CD4-positive, alpha-beta T cell treated with Interleukin-10 for 1 hour (primary cell): ENCODE measurements around the gene SHISA6.

Experiments
- DNase-seq: peaks from one replicate; pipeline ENCODE4 v3.0.0-alpha.2; 2020

SHISA6 gene

GRCh38 chr17:11240841-11241610 lies at the start of gene SHISA6:
Gene SHISA6, plus strand, starts transcription at chr17:11241213.
- no peak for DNase-seq

GRCh38 chr17:11195801-11196200 lies 45.2 kb upstream of the SHISA6 start:
- DNase-seq: no peak

DNA sequence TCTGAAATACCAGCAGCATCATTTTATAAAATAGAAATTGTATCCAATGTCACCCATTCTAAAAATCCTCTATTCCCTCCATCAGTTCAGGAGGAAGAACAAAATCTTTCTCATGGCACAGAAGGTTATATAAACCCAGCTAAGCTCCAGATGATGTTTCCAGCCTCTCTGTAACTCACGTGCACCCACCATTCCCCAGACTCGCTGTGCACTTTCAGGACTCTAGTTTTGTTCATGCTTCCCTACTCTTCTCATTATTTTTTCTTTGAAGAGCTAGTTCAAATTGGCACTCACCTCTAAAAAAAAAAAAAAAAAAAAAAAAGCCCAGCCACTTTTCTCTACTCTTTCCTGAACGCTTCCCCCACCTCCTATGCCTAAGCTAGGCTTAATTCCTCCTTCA lies 36.0 kb upstream of the SHISA6 start:
- no peak for DNase-seq

GRCh38 chr17:11205659-11206058 lies 35.4 kb upstream of the SHISA6 start:
- no peak for DNase-seq

DNA sequence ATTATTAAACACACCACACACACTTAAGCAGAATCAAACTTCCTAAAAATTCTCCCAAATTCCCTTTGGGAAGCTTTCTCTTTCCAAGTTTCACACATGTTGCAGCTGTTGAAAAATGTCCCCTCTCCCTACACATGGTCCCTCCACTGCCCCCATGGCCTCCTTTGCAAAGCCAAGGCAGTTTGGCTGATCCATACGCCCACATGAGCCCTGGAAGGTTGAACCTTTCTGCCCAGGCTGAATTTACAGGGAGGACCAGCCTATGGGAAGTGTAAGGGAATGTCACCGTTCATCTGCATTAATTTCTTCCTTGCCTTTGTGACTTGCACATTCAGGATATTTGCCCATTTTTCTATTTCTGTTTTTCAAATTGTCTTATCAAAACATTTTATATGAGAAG lies 31.1 kb upstream of the SHISA6 start:
- no peak for DNase-seq

DNA sequence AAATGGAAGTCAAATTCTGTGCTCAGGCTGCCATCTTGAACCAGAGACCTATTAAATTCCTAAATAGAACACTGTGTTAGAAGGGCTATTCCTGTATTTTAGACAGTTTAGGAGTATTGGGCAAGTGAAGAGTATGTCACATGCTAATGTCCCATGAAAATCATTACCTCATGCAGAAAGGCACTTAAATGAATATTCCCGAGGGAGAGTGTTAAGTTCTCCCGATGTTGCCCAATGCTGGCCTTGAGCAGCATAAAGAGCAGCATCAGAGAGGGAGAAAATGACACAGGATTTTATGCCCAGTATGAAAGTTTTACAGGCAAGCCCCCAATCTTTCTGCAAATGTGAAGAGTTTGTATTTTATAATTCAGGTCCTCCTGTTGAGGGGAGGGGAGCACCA lies 28.2 kb upstream of the SHISA6 start:
- no peak for DNase-seq

GRCh38 chr17:11216976-11217375 lies 24.0 kb upstream of the SHISA6 start:
- DNase-seq: no peak

GRCh38 chr17:11221196-11221595 lies 19.8 kb upstream of the SHISA6 start:
- DNase-seq: no peak

- no peak for DNase-seq
Measured at GRCh38 chr17:11221721-11222120, 19.3 kb upstream of the SHISA6 start.

GRCh38 chr17:11238705-11239104 lies 2.3 kb upstream of the SHISA6 start:
- no peak for DNase-seq

DNA sequence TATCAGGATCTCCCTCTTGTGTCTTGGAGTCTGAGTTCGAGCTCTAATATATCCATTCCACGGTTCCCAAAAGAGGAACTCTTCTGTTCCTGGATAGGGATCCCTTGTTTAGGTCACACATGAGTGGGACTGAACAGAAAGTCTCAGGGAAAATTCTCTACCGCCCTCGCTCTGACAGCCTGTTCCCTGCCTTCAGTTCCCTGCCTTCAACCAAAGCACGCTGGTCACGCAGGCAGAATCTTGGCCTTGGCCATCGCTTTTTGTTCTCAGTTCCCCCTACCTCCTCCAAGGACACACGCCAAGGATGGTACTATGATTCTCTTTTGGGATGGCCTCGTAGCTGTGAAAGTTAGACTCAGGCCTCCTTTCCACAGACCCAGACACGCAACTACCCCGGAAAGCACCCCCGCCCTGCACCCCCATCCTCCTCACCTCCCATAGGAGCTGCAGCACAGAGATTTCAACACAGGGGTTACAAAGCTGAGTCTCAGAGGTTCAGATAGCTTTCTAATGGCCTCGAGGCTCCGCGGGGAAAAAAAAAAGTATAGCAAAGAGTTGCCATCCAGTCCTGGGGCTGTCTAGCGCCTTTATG lies 1.5 kb upstream of the SHISA6 start:
- no peak for DNase-seq

DNA sequence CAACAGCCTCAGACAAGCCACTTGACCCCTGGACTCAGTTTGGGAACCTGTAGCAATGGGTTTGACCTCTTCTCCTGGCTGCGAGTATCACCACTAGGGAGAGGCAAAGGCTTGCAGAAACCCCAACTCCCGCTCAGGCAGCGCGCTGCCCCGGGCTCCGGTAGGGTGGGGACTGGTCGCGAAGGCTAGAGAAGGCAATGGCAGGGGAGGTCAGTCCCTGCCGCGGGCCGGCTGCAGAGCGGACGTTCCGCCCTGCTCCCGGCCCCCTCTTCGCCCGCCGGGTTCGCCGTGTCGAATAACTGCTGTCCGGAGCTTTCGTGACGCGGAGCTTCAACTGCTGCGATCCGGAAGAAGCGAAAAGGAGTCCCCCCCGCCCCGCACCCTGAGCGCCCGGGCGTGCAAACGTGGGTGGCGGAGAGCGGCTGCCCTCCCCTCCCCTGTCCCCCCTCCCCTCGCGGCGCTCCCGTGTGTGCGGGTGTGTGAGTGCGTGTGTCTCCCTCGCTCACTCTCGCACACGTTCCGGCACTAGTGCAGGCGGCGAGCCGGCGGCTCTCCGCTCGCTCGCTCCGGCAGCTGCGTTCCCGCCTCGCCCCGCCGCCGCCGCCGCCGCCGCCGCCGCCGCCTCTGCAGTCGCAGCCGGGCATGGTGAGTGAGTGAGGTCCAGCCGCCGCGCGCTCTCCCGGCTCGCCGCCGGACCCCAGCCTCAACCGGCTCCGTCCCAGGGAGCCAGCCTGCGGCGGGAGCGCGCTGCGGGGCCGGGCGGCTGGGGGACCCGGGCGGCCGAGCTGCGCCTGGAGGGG lies 772 bp upstream of the SHISA6 start:
- no peak for DNase-seq

DNA sequence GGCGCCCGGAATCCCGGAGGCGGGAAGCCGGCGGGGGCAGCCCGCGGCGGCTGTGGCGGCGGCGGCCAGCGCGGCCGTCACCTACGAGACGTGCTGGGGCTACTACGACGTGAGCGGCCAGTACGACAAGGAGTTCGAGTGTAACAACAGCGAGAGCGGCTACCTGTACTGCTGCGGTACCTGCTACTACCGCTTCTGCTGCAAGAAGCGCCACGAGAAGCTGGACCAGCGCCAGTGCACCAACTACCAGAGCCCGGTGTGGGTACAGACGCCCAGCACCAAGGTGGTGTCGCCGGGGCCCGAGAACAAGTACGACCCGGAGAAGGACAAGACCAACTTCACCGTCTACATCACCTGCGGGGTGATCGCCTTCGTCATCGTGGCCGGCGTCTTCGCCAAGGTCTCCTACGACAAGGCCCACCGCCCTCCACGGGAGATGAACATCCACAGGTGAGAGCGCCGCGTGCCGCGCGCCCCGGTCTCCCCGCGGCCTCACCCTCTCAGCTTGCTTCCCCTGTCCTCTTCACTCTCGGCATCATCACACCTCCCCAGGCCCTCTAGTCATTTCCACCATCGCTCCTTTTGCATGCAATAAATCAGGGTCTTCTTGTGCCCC lies 706 bp downstream of the SHISA6 start:
- no peak for DNase-seq

DNA sequence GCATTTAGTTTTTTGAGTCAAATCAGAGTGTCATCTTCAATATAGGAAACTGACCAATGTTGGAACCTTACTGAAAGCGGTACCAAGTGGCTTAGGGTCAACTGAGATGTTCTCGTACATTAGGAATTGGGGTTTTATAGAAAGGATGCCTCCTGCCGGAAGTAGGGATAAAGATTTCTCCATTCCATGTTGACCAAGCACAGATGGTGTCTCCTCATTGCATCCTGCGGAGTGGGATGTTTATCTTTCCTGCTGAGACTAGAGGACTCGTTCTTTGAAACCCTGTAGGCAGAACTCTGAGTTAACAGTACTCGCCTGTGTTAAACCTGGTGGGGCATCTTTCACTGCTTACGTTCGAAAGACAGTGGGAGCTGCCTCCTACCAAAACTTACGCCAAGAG lies 1.4 kb downstream of the SHISA6 start:
- no peak for DNase-seq

DNA sequence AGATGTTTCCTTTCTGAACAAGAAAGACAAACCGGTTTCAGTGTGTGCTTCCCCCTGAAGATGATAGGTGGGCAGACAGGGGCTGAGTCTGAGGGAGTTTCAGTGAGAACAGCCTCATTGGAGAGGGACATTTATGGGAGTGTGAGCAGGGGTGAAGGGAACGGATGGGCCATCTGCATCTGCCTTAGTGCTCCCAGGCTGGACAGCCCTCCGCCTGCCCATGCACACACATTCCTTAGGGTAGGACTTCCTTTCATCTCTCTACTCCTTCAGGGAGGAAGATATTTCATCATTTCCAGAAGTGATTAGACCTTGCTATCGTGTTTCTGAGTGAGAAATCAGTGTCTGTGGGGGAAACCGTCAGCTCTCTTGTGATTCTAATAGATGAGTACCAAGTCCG lies 3.8 kb downstream of the SHISA6 start:
- no peak for DNase-seq

DNA sequence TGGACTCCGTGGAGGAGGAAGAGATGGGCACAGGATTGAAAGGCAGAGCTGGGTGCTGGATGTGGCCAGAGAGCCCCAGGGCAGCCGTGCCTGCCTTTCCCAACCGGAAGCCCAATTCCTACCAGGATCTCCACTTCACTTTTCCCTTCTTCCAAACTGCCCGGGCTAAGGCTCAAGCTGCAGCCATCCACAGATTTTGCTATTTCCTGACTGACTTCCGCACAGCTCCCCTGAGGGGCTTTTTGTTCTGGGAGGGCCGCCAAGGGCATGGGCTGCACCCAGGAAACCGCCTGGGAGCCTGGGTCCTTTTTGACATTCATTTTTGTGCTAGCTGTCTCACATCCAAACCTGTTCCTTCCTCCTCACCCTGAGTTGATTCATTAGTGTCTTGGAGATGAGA lies 4.2 kb downstream of the SHISA6 start:
- no peak for DNase-seq

- DNase-seq: no peak
Measured at GRCh38 chr17:11245791-11246190, 4.8 kb downstream of the SHISA6 start.

DNA sequence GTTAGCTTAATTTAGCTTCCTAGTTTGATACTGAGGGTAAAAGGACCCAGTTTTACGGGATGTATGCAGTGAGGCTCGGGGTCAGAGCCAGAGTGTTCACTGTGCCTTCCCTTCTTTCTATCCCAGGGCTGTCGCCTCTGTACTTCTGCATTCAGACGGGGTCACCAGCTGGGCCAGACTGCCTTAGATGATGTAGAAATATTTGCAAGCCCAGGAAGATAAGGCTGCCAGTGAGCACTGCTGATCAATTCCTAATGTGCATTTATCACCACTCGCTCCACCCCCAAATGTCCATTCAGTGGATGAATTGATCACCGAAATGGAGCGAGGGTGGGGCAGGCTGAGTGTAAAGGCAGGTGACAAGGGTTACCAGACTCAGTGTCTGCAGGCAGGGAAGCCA lies 9.1 kb downstream of the SHISA6 start:
- DNase-seq: no peak

- no peak for DNase-seq
Measured at GRCh38 chr17:11251561-11252107, 10.6 kb downstream of the SHISA6 start.

- no peak for DNase-seq
Measured at GRCh38 chr17:11252146-11252545, 11.1 kb downstream of the SHISA6 start.

DNA sequence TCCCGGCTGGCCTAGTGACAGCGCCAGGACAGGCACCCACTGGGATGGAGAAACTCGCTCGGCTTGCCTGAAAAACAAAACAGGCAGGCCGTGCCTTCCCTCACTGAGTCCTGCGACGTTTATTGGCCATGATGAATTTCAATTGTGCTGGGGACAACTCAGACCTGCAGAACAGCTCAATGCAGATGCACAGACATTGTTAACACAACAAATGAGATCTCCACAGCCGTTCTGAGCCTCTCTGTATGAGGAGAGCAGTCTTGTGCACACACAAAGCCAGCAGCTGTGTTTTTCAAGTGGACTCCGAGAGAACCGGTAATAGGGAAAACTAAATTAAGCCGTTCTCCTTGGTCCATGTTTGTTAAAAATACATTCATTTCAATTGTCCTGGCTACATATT lies 15.9 kb downstream of the SHISA6 start:
- no peak for DNase-seq

DNA sequence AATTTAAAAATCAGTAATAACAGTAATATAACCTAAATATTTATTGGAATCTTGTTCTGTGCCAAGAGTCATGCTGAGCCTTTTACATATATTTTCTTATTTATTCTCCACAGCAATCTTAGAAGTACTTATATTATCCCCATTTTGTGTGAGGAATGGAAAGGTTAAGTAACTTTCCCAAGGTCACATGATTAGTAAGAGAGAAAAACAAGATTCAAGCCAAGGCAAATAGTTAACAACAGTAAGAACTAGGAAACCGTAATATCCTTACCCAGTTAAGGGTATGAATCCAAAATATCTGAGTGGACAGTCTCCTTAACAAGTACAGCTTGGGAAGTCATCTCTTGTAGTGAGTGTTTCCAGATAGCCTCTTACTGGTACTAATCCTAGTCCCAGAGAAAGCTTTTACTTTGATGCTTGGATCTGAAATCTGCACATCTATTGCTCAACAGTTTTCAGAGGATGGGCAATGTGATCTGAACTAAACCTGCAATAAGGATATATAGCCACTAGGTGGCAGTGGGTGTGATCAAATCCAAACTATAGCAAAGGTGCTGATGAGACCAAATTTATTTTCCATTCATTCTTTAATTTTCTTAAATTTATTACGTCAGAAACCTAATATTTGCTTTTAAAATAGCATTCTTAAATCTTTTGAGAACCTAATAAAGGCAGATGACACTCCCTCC lies 23.3 kb downstream of the SHISA6 start:
- no peak for DNase-seq
